GM12878 (cell line): ENCODE measurements around the gene SLC1A6.

ENCODE experiments used
- BCL3 ChIP-seq: IDR thresholded peaks from 2 replicates; pipeline ENCODE4 v1.6.1; 2011; ENCODE audit warnings: borderline replicate concordance, low read depth, mild to moderate bottlenecking, moderate library complexity, low read length; ENCODE audit not compliant: insufficient read depth, poor library complexity, severe bottlenecking
- CTCF ChIP-seq, 3 experiments: IDR thresholded peaks in 2 of 3; conservative IDR thresholded peaks in 1 of 3; 2 replicates each; pipeline ENCODE4 v1.5.1; 2011; ENCODE audit warnings: low read depth in 3 of 3, low read length in 3 of 3, mild to moderate bottlenecking in 3 of 3, control low read depth in 2 of 3, moderate library complexity in 2 of 3, inconsistent platforms in 1 of 3, mixed read lengths in 1 of 3; ENCODE audit not compliant: control insufficient read depth in 2 of 3, insufficient read depth in 1 of 3; ENCODE audit errors: extremely low read depth in 1 of 3
- EZH2 ChIP-seq: IDR thresholded peaks from 2 replicates; pipeline ENCODE4 v1.6.1; 2012; ENCODE audit warnings: low read depth, mild to moderate bottlenecking, control low read depth, inconsistent platforms, low read length, borderline replicate concordance; ENCODE audit not compliant: control insufficient read depth
- HDAC2 ChIP-seq: fragments of 200-600 bp; sonication (generic); IDR thresholded peaks from 2 replicates; pipeline ENCODE4 v1.6.1; 2017
- HSF1 ChIP-seq: fragments of 150-350 bp; IDR thresholded peaks from 2 replicates; pipeline ENCODE4 v1.6.1; 2014; ENCODE audit warnings: mild to moderate bottlenecking, low read depth, low read length
- MTA3 ChIP-seq: IDR thresholded peaks from 2 replicates; pipeline ENCODE4 v1.6.1; 2012; ENCODE audit warnings: low read length, inconsistent platforms, borderline replicate concordance
- POLR2A ChIP-seq: IDR thresholded peaks from 2 replicates; pipeline ENCODE4 v1.6.1; 2011; ENCODE audit warnings: low read depth, mild to moderate bottlenecking, low read length
- POLR2AphosphoS5 ChIP-seq: IDR thresholded peaks from 2 replicates; pipeline ENCODE4 v1.6.1; 2011; ENCODE audit warnings: mild to moderate bottlenecking, low read length, inconsistent platforms
- REST ChIP-seq: IDR thresholded peaks from 2 replicates; pipeline ENCODE4 v1.6.1; 2012; ENCODE audit warnings: mild to moderate bottlenecking, low read depth, low read length
- SRF ChIP-seq, 2 experiments: IDR thresholded peaks; 2 replicates each; pipeline ENCODE4 v1.6.1; 2011; ENCODE audit warnings: low read depth in 2 of 2, low read length in 2 of 2, mild to moderate bottlenecking in 1 of 2, moderate library complexity in 1 of 2
- SUZ12 ChIP-seq: fragments of 200-600 bp; sonication (generic); IDR thresholded peaks from one replicate; pipeline ENCODE4 v1.6.1; 2018; ENCODE audit warnings: antibody characterized with exemption, mild to moderate bottlenecking; ENCODE audit not compliant: unreplicated experiment
- USF2 ChIP-seq: IDR thresholded peaks from 2 replicates; pipeline ENCODE4 v1.6.1; 2011; ENCODE audit warnings: low read depth, low read length, improper control_type of control experiment, borderline replicate concordance
- ZBTB33 ChIP-seq: fragments of 450-650 bp; IDR thresholded peaks from 2 replicates; pipeline ENCODE4 v1.6.1; 2017; ENCODE audit warnings: mild to moderate bottlenecking
- ZNF217 ChIP-seq: fragments of 450-650 bp; IDR thresholded peaks from 2 replicates; pipeline ENCODE4 v1.6.1; 2017; ENCODE audit warnings: antibody characterized with exemption, mild to moderate bottlenecking

GRCh38 chr19:14992780-14993179 is 13.1 kb upstream of the SLC1A6 start:
- TF ChIP-seq POLR2A = no peak
- TF ChIP-seq REST = no peak
- TF ChIP-seq CTCF (IDR thresholded peaks at IDR 0.05 in 2 of 3, conservative IDR thresholded peaks at IDR 0.05 in 1 of 3; ENCODE audit: control insufficient read depth in 2 of 3, extremely low read depth in 1 of 3, insufficient read depth in 1 of 3, low read depth in 3 of 3, low read length in 3 of 3) = no peak
- TF ChIP-seq USF2 = no peak
- TF ChIP-seq EZH2 = no peak
- TF ChIP-seq MTA3 = no peak
- no peak for TF ChIP-seq ZBTB33
- TF ChIP-seq HDAC2 = no peak
- no peak for TF ChIP-seq ZNF217
- no peak for TF ChIP-seq POLR2AphosphoS5
- TF ChIP-seq SRF (IDR thresholded peaks at IDR 0.05; ENCODE audit: low read depth in 2 of 2, low read length in 2 of 2) = no peak
- no peak for TF ChIP-seq SUZ12
- TF ChIP-seq HSF1 = no peak
- TF ChIP-seq BCL3 = no peak
